GM19463 (cell line): ENCODE data around the gene ACVR1C.
"Not testable (repeated sequence)": the region's sequence is repeated elsewhere in the genome, so short reads cannot be mapped to it uniquely, and the experiment has no call there.

Experiments used
- ATAC-seq: cut with Tn5 transposase; IDR thresholded peaks from one replicate; pipeline ENCODE4 v1.9.1; 2021; ENCODE audit warnings: mild to moderate bottlenecking, moderate library complexity; ENCODE audit not compliant: unreplicated experiment

ACVR1C gene

GRCh38 chr2:157587576-157587975, 41.1 kb downstream of the ACVR1C start:
- ATAC-seq, result no peak

- no peak for ATAC-seq
Observed at GRCh38 chr2:157574165-157574564, 54.5 kb downstream of the ACVR1C start.

- peak; percentile 44 for ATAC-seq
Observed at GRCh38 chr2:157572725-157573124, 55.9 kb downstream of the ACVR1C start.

GRCh38 chr2:157566623-157567022, 62.0 kb downstream of the ACVR1C start:
- ATAC-seq, result not testable (repeated sequence)

- ATAC-seq, result not testable (repeated sequence)
Observed at GRCh38 chr2:157566113-157566512, 62.6 kb downstream of the ACVR1C start.

- no peak for ATAC-seq
Observed at GRCh38 chr2:157565550-157565949, 63.1 kb downstream of the ACVR1C start.

GRCh38 chr2:157559890-157560289, 68.8 kb downstream of the ACVR1C start:
- no peak for ATAC-seq

GRCh38 chr2:157559461-157559860, 69.2 kb downstream of the ACVR1C start:
- ATAC-seq, result no peak

GRCh38 chr2:157559061-157559460, 69.6 kb downstream of the ACVR1C start:
- ATAC-seq, result no peak

GRCh38 chr2:157557770-157558169, 70.9 kb downstream of the ACVR1C start:
- no peak for ATAC-seq

GRCh38 chr2:157540102-157540501, 88.6 kb downstream of the ACVR1C start:
- no peak for ATAC-seq

GRCh38 chr2:157538064-157538463, 90.6 kb downstream of the ACVR1C start:
- ATAC-seq, result no peak

- no peak for ATAC-seq
Observed at GRCh38 chr2:157536815-157537214, 91.8 kb downstream of the ACVR1C start.

GRCh38 chr2:157528963-157529751, 99.5 kb downstream of the ACVR1C start:
- no peak for ATAC-seq

GRCh38 chr2:157526070-157526469, 102.6 kb downstream of the ACVR1C start:
- ATAC-seq, result no peak

GRCh38 chr2:157523270-157524247, 105.1 kb downstream of the ACVR1C start:
- ATAC-seq, result no peak

GRCh38 chr2:157514966-157515365, 113.7 kb downstream of the ACVR1C start:
- ATAC-seq, result not testable (repeated sequence)

GRCh38 chr2:157509744-157510143, 118.9 kb downstream of the ACVR1C start:
- no peak for ATAC-seq

- no peak for ATAC-seq
Observed at GRCh38 chr2:157508676-157509075, 120.0 kb downstream of the ACVR1C start.

- no peak for ATAC-seq
Observed at GRCh38 chr2:157506586-157506985, 122.1 kb downstream of the ACVR1C start.

- ATAC-seq, result no peak
Observed at GRCh38 chr2:157504623-157505022, 124.0 kb downstream of the ACVR1C start.

GRCh38 chr2:157501026-157501425, 127.6 kb downstream of the ACVR1C start:
- ATAC-seq, result no peak
